ENCODE data around the gene ZNF503.

The ZNF503 gene

DNA sequence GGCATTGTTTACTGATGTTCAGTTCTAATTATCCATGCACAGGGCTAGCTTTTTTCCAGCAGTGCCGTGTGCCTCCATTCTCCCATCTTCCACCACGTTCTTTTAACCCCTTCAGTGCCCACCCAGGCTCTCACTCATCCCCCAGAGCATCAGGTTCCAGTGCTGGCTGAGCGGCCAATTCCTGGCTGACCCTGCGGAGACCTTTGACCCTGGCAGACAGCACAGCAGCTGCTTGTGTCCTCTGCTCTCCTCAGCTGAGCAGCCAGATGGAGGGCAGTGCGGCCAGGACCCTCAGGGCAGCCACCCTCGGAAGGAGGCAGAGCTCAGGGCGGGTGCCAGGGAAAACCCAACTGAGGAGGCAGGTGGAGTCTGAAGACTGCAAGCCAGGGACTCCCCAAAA is 48.4 kb downstream of the ZNF503 start:
- no peak for DNase-seq (ENCODE audit: low read depth)

DNA sequence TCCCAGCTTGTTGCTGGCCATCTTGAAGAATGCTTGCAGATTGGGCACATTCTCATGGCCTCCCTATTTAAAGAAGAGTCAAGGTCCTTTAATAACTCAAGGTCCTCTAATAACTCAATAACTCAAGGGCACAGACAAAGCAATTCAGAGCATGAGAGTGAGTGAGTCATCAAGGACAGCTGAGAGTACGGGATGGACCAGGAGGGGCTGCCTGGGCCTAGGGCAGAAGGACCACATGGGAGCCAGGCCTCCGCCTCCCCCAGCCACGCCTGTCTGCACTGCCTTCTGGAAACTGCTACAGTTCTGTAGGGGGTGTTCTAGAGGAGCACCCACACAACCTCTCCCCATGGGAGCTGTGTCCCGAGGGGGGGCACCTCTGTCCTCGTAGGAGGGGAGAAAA is 48.9 kb downstream of the ZNF503 start:
- DNase-seq (ENCODE audit: low read depth): no peak

- DNase-seq (ENCODE audit: low read depth): no peak
Measured at GRCh38 chr10:75351637-75352036, 49.9 kb downstream of the ZNF503 start.

DNA sequence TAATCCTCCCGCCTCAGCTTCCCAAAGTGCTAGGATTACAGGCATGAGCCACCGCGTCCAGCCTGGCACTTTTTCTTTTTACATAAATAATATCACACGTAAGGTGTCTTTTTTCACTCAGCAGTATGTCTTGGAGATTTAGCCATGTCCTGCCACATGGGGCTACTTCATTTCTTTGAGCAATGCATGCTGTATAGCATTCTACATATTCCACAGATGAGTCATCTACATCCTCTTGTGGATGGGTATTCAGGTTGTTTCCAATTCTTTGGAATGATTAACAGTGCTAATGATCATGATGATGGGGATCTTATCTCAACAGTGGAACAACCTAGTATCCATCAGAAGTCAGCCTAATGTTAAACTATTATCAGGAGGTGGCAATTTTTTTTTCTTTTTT is 50.8 kb downstream of the ZNF503 start:
- no peak for DNase-seq (ENCODE audit: low read depth)
